ENCODE results near the gene PTPRN2. TPM values are rescaled to one million over a fixed set of nuclear protein-coding genes. Genes with fewer than 3 reads are reported as not detected.
"Not testable (repeated sequence)": the region's sequence is repeated elsewhere in the genome, so short reads cannot be mapped to it uniquely, and the experiment has no call there.

The PTPRN2 gene
- total and polyA plus RNA-seq, 2 donors (not counting 3 experiments of a cell fraction or from before 2014, with no cell fraction given) = 0.62 to 0.88 TPM

GRCh38 chr7:157910446-157910845 is 677.2 kb downstream of the PTPRN2 start:
- no peak overlapping the region for H2AFZ ChIP-seq (ENCODE audit: low read depth, low read length)
- no TSS peak for BruUV-seq (replicated peaks)
- ChIA-PET CTCF (no interaction called here), POLR2A (no interaction called here)
- H3K36me3 ChIP-seq (ENCODE audit: control insufficient read depth in 2 of 2, extremely low read depth in 1 of 2, insufficient read depth in 2 of 2, low read length in 2 of 2) = no peaks in the 10 kb centered on the region
- intact Hi-C loops (cut with micrococcal nuclease) = no loop called here
- peaks cover 4% of the 10 kb centered on the region for H3K9me3 ChIP-seq (replicated peaks; ENCODE audit: control insufficient read depth, insufficient read depth, low read length)
- no peaks in the 10 kb centered on the region for H3K4me1 ChIP-seq (ENCODE audit: control insufficient read depth, extremely low read depth, insufficient read depth, low read length)
- H3K9ac ChIP-seq (replicated peaks; ENCODE audit: extremely low read depth, insufficient read depth, low read length) = no peak overlapping the region
- no peaks in the 10 kb centered on the region for H3K27me3 ChIP-seq (ENCODE audit: control insufficient read depth in 2 of 2, insufficient read depth in 2 of 2, low read length in 2 of 2)
- no peak for TF ChIP-seq POLR2A (IDR thresholded peaks at IDR 0.05; ENCODE audit: low read depth, low read length)
- no peak for TF ChIP-seq GATA2 (IDR thresholded peaks at IDR 0.05; ENCODE audit: insufficient read depth, insufficient read length, low read depth, low read length)
- TF ChIP-seq MAX (IDR thresholded peaks at IDR 0.05; ENCODE audit: insufficient read depth, insufficient read length) = no peak
- no peak for TF ChIP-seq CTCF (IDR thresholded peaks at IDR 0.05; ENCODE audit: extremely low read depth in 1 of 2, insufficient read depth in 1 of 2, low read depth in 1 of 2, low read length in 2 of 2)
- TF ChIP-seq FOS (IDR thresholded peaks at IDR 0.05; ENCODE audit: borderline replicate concordance, insufficient read depth, low read length) = no peak
- TF ChIP-seq POLR2AphosphoS5 (IDR thresholded peaks at IDR 0.05; ENCODE audit: insufficient read depth, low read depth, low read length) = no peak
- no peak for TF ChIP-seq JUN (IDR thresholded peaks at IDR 0.05; ENCODE audit: borderline replicate concordance, insufficient read depth, insufficient read length, low read depth)
- no peak for TF ChIP-seq MYC (IDR thresholded peaks at IDR 0.05; ENCODE audit: low read depth, low read length)
- TF ChIP-seq EZH2 (IDR thresholded peaks at IDR 0.05; ENCODE audit: borderline replicate concordance, low read depth, low read length, severe bottlenecking) = no peak
- H3K9me1 ChIP-seq (replicated peaks; ENCODE audit: control insufficient read depth, extremely low read depth, insufficient read depth, low read length) = no peaks in the 10 kb centered on the region
- dilution Hi-C loops (cut with MboI; ENCODE audit: extremely low pct_ligation_motif_present, low sequenced_read_pairs) = no loop called here
- H4K20me1 ChIP-seq (replicated peaks; ENCODE audit: control insufficient read depth, extremely low read depth, insufficient read depth, low read length) = no peaks in the 10 kb centered on the region
- H3K79me2 ChIP-seq (ENCODE audit: control insufficient read depth, insufficient read depth, low read length) = no peaks in the 10 kb centered on the region
- FAIRE-seq (no peak), DNase-seq (ENCODE audit: low read depth, low spot score) (no peak)
- no peak overlapping the region for H3K4me3 ChIP-seq (replicated peaks in 1 of 3; ENCODE audit: insufficient read depth in 1 of 3, low read depth in 1 of 3, low read length in 3 of 3)
- H3K27ac ChIP-seq (ENCODE audit: insufficient read depth, low read depth, low read length) = no peak overlapping the region
- no peak overlapping the region for H3K4me2 ChIP-seq (ENCODE audit: insufficient read depth, low read length)

- H3K36me3 ChIP-seq (ENCODE audit: control insufficient read depth in 2 of 2, extremely low read depth in 1 of 2, insufficient read depth in 2 of 2, low read length in 2 of 2); dilution Hi-C loops (cut with MboI; ENCODE audit: extremely low pct_ligation_motif_present, low sequenced_read_pairs); H3K9me3 ChIP-seq (replicated peaks; ENCODE audit: control insufficient read depth, insufficient read depth, low read length); BruUV-seq (replicated peaks); H3K9me1 ChIP-seq (replicated peaks; ENCODE audit: control insufficient read depth, extremely low read depth, insufficient read depth, low read length); FAIRE-seq; H4K20me1 ChIP-seq (replicated peaks; ENCODE audit: control insufficient read depth, extremely low read depth, insufficient read depth, low read length); intact Hi-C loops (cut with micrococcal nuclease); CTCF ChIA-PET; DNase-seq (ENCODE audit: low read depth, low spot score); H2AFZ ChIP-seq (ENCODE audit: low read depth, low read length); H3K4me1 ChIP-seq (ENCODE audit: control insufficient read depth, extremely low read depth, insufficient read depth, low read length); POLR2A ChIA-PET; H3K27me3 ChIP-seq (ENCODE audit: control insufficient read depth in 2 of 2, insufficient read depth in 2 of 2, low read length in 2 of 2); H3K4me2 ChIP-seq (ENCODE audit: insufficient read depth, low read length); H3K27ac ChIP-seq (ENCODE audit: insufficient read depth, low read depth, low read length); H3K4me3 ChIP-seq (replicated peaks in 1 of 3; ENCODE audit: insufficient read depth in 1 of 3, low read depth in 1 of 3, low read length in 3 of 3); H3K79me2 ChIP-seq (ENCODE audit: control insufficient read depth, insufficient read depth, low read length); H3K9ac ChIP-seq (replicated peaks; ENCODE audit: extremely low read depth, insufficient read depth, low read length): not testable (repeated sequence)
Observed at GRCh38 chr7:157910045-157910444, 677.6 kb downstream of the PTPRN2 start.

Measured in endothelial cell of umbilical vein (primary cell).